Measurements from ENCODE around the gene CDS2.
A peak's percentile ranks its signal among the peaks of the same experiment; 100 is the strongest.

CDS2 gene

GRCh38 chr20:5181958-5182357, 55.1 kb downstream of the CDS2 start:
- peak; percentile 63 for DNase-seq

GRCh38 chr20:5182615-5183254, 55.9 kb downstream of the CDS2 start:
- DNase-seq = no peak

GRCh38 chr20:5183731-5184474, 57.1 kb downstream of the CDS2 start:
- no peak for DNase-seq

GRCh38 chr20:5184684-5185083, 57.9 kb downstream of the CDS2 start:
- no peak for DNase-seq

- no peak for DNase-seq
Measured at GRCh38 chr20:5187122-5187521, 60.3 kb downstream of the CDS2 start.

- DNase-seq = no peak
Measured at GRCh38 chr20:5188736-5189135, 61.9 kb downstream of the CDS2 start.

- no peak for DNase-seq
Measured at GRCh38 chr20:5189917-5190316, 63.1 kb downstream of the CDS2 start.

- DNase-seq = no peak
Measured at GRCh38 chr20:5190444-5190843, 63.6 kb downstream of the CDS2 start.

GRCh38 chr20:5191829-5192569, 65.2 kb downstream of the CDS2 start:
- DNase-seq = peak; percentile 71

GRCh38 chr20:5192570-5193431, 66.0 kb downstream of the CDS2 start:
- no peak for DNase-seq

- peak; percentile 11 for DNase-seq
Measured at GRCh38 chr20:5195655-5196054, 68.8 kb downstream of the CDS2 start.

- no peak for DNase-seq
Measured at GRCh38 chr20:5196149-5196548, 69.3 kb downstream of the CDS2 start.

- no peak for DNase-seq
Measured at GRCh38 chr20:5197270-5197827, 70.5 kb downstream of the CDS2 start.

- no peak for DNase-seq
Measured at GRCh38 chr20:5197847-5198650, 71.2 kb downstream of the CDS2 start.

GRCh38 chr20:5198651-5198924, 71.8 kb downstream of the CDS2 start:
- no peak for DNase-seq

- DNase-seq = no peak
Measured at GRCh38 chr20:5203380-5203779, 76.6 kb downstream of the CDS2 start.

- peak; percentile 69 for DNase-seq
Measured at GRCh38 chr20:5205348-5206210, 78.8 kb downstream of the CDS2 start.

GRCh38 chr20:5207138-5207537, 80.3 kb downstream of the CDS2 start:
- DNase-seq = no peak

GRCh38 chr20:5211803-5212714, 85.3 kb downstream of the CDS2 start:
- no peak for DNase-seq

Data from fibroblast of skin of scalp (primary cell).